Testis (tissue), 2 donors: ENCODE data around the gene DNAJC6.

Experiments used
- POLR2A ChIP-seq: fragments of 450-650 bp; IDR thresholded peaks from one replicate; pipeline ENCODE4 v1.6.1; 2017; ENCODE audit warnings: antibody characterized with exemption, mild to moderate bottlenecking, moderate library complexity
- TF ChIP-seq, protein P1 (sequence below), 3 experiments: fragments of 450-650 bp in 2 of 3; fragments of 200-600 bp in 1 of 3; sonication (generic) in 1 of 3; IDR thresholded peaks; one replicate each; pipeline ENCODE4 v1.5.1; 2016 to 2019; ENCODE audit warnings: antibody characterized with exemption in 3 of 3, mild to moderate bottlenecking in 2 of 3, moderate library complexity in 1 of 3

DNA sequence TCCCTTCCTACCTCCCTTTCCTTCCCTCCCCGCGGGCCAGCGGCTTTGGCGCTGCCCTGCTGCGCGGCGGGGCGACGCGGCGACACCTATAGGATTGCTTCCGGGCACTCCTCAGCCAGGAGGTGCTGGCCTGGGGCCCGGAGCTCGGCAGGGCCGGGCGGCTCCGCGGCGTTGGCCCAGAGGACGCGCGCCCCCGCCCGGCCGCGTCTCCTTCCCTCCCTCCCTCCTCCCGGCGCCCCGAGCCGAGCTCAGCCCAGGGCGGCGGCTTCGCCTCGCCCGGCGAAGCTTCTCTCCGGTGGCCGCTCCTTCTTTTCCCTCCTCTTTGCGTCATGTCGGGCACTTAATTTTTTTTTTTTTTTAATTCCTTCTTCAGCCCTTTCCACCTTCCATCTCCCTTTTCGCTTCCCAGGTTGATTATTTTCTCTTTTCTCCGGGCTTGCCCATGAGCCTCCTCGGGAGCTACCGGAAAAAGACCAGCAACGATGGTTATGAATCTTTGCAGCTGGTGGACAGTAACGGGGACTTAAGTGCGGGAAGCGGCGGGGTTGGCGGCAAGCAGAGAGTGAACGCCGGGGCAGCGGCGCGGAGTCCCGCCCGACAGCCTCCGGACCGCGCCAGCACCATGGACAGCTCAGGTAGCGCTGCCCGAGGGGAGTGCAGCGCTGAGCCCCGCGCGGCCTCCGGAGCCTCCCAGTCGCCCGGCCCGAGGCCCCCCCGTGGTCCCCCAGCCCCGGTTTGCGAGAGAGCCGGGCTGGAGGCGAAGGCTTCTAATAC lies at the start of gene DNAJC6:
- TF ChIP-seq, protein P1, sequence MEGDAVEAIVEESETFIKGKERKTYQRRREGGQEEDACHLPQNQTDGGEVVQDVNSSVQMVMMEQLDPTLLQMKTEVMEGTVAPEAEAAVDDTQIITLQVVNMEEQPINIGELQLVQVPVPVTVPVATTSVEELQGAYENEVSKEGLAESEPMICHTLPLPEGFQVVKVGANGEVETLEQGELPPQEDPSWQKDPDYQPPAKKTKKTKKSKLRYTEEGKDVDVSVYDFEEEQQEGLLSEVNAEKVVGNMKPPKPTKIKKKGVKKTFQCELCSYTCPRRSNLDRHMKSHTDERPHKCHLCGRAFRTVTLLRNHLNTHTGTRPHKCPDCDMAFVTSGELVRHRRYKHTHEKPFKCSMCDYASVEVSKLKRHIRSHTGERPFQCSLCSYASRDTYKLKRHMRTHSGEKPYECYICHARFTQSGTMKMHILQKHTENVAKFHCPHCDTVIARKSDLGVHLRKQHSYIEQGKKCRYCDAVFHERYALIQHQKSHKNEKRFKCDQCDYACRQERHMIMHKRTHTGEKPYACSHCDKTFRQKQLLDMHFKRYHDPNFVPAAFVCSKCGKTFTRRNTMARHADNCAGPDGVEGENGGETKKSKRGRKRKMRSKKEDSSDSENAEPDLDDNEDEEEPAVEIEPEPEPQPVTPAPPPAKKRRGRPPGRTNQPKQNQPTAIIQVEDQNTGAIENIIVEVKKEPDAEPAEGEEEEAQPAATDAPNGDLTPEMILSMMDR (IDR thresholded peaks at IDR 0.05): no peak
- no peak for TF ChIP-seq POLR2A
